Neural cell (in vitro differentiated cells): ENCODE measurements around the gene RNGTT. TPM values are rescaled to one million over a fixed set of nuclear protein-coding genes. Genes with fewer than 3 reads are reported as not detected.

Experiments used
- H2AFZ ChIP-seq: fragments of 200-600, 300-800 bp; sonication (generic), shearing (Covaris generic); 2 replicates; pipeline ENCODE4 v1.6.0; 2014; ENCODE audit warnings: low read depth, mild to moderate bottlenecking, antibody characterized with exemption, low read length, moderate library complexity
- H3F3A ChIP-seq: fragments of 200-600 bp; shearing (Covaris generic); 2 replicates; pipeline ENCODE4 v1.6.1; 2016; ENCODE audit warnings: mild to moderate bottlenecking, moderate library complexity, mixed read lengths, antibody characterized with exemption, low read length; ENCODE audit not compliant: insufficient read depth, poor library complexity, severe bottlenecking
- H3K27ac ChIP-seq: fragments of 200-600, 300-800 bp; sonication (generic), shearing (Covaris generic); 2 replicates; pipeline ENCODE4 v1.5.1; 2014; ENCODE audit warnings: mild to moderate bottlenecking, low read length, moderate library complexity
- H3K27me3 ChIP-seq: fragments of 300-800, 200-600 bp; sonication (generic), shearing (Covaris generic); 2 replicates; pipeline ENCODE4 v1.6.0; 2014; ENCODE audit warnings: mild to moderate bottlenecking, low read depth, low read length, moderate library complexity; ENCODE audit not compliant: insufficient read depth
- H3K36me3 ChIP-seq: fragments of 300-800, 200-600 bp; sonication (generic), shearing (Covaris generic); 2 replicates; pipeline ENCODE4 v1.5.1; 2014; ENCODE audit warnings: mild to moderate bottlenecking, antibody characterized with exemption, low read length, moderate library complexity; ENCODE audit not compliant: insufficient read depth
- H3K4me2 ChIP-seq: fragments of 300-800, 200-600 bp; sonication (generic), shearing (Covaris generic); 2 replicates; pipeline ENCODE4 v1.6.0; 2014; ENCODE audit warnings: mild to moderate bottlenecking, low read length
- H3K4me3 ChIP-seq: fragments of 300-800, 200-600 bp; sonication (generic), shearing (Covaris generic); 2 replicates; pipeline ENCODE4 v1.5.1; 2014; ENCODE audit warnings: mild to moderate bottlenecking, low read length, moderate library complexity
- H3K79me2 ChIP-seq: fragments of 200-600 bp; shearing (Covaris generic); replicated peaks from 2 replicates; pipeline ENCODE4 v1.6.0; 2014; ENCODE audit warnings: mild to moderate bottlenecking, low read length, moderate library complexity; ENCODE audit not compliant: insufficient read depth
- H3K9ac ChIP-seq: fragments of 300-800, 200-600 bp; sonication (generic), shearing (Covaris generic); 2 replicates; pipeline ENCODE4 v1.6.1; 2016; ENCODE audit warnings: mild to moderate bottlenecking, low read length, mixed read lengths
- H3K9me2 ChIP-seq: fragments of 200-600 bp; shearing (Covaris generic); 2 replicates; pipeline ENCODE4 v1.6.1; 2016; ENCODE audit warnings: mild to moderate bottlenecking, low read length, mixed read lengths; ENCODE audit not compliant: insufficient read depth
- H3K9me3 ChIP-seq: fragments of 200-600, 300-800 bp; sonication (generic), shearing (Covaris generic); 2 replicates; pipeline ENCODE4 v1.6.1; 2016; ENCODE audit warnings: mild to moderate bottlenecking, mixed run types, low read length, moderate library complexity, mixed read lengths
- H4K20me1 ChIP-seq: fragments of 200-600 bp; shearing (Covaris generic); 2 replicates; pipeline ENCODE4 v1.6.1; 2016; ENCODE audit warnings: mild to moderate bottlenecking, mixed run types; ENCODE audit not compliant: insufficient read depth
- CTCF ChIP-seq: fragments of 450-650 bp; IDR thresholded peaks from 2 replicates; pipeline ENCODE4 v1.5.1; 2014; ENCODE audit warnings: antibody characterized with exemption, mild to moderate bottlenecking, moderate library complexity; ENCODE audit not compliant: poor library complexity, severe bottlenecking
- EP300 ChIP-seq: fragments of 450-650 bp; conservative IDR thresholded peaks from 2 replicates; pipeline ENCODE4 v1.6.1; 2014; ENCODE audit warnings: antibody characterized with exemption, mild to moderate bottlenecking, moderate library complexity; ENCODE audit not compliant: poor library complexity, severe bottlenecking
- EZH2 ChIP-seq: fragments of 200-600, 300-800 bp; shearing (Covaris generic), sonication (generic); IDR thresholded peaks from 2 replicates; pipeline ENCODE4 v1.6.1; 2014; ENCODE audit warnings: antibody characterized with exemption, low read length, borderline replicate concordance, mild to moderate bottlenecking; ENCODE audit not compliant: insufficient read depth, poor library complexity, severe bottlenecking
- MXI1 ChIP-seq: fragments of 450-650 bp; conservative IDR thresholded peaks from 2 replicates; pipeline ENCODE4 v1.6.1; 2014; ENCODE audit warnings: antibody characterized with exemption, mild to moderate bottlenecking; ENCODE audit not compliant: poor library complexity, severe bottlenecking
- POLR2AphosphoS5 ChIP-seq: IDR thresholded peaks from 2 replicates; pipeline ENCODE4 v1.6.1; 2012
- RAD21 ChIP-seq: fragments of 450-650 bp; conservative IDR thresholded peaks from 2 replicates; pipeline ENCODE4 v1.6.1; 2014; ENCODE audit warnings: antibody characterized with exemption, mild to moderate bottlenecking, moderate library complexity
- REST ChIP-seq: IDR thresholded peaks from 2 replicates; pipeline ENCODE4 v1.6.1; 2012; ENCODE audit warnings: borderline replicate concordance
- SMC3 ChIP-seq: fragments of 450-650 bp; conservative IDR thresholded peaks from 2 replicates; pipeline ENCODE4 v1.6.1; 2014; ENCODE audit warnings: antibody characterized with exemption, mild to moderate bottlenecking, moderate library complexity; ENCODE audit not compliant: poor library complexity
- TAF1 ChIP-seq: IDR thresholded peaks from 2 replicates; pipeline ENCODE4 v1.6.1; 2012; ENCODE audit warnings: low read depth
- polyA plus RNA-seq: library from polyadenylated mRNA; depleted of rRNA; stranded (reverse); fragments of >200 nt; gene quantifications from 2 replicates; pipeline ENCODE4 v1.2.3, GENCODE V29; 2014

The RNGTT gene
- polyA plus RNA-seq, 1 donor from 2014 or later, result 28.3 TPM

GRCh38 chr6:88683734-88684133, 279.7 kb downstream of the RNGTT start:
- Histone ChIP-seq H3F3A (no peaks in the 10 kb centered on the region), H3K36me3 (no peaks in the 10 kb centered on the region), H3K27me3 (no peaks in the 10 kb centered on the region), H3K4me3 (no peak overlapping the region), H3K79me2 (no peaks in the 10 kb centered on the region), H3K9me2 (no peaks in the 10 kb centered on the region), H4K20me1 (no peaks in the 10 kb centered on the region), H2AFZ (no peak overlapping the region), H3K4me2 (no peak overlapping the region), H3K9me3 (no peaks in the 10 kb centered on the region), H3K27ac (no peak overlapping the region), H3K9ac (no peak overlapping the region)
- no peak for TF ChIP-seq TAF1
- no peak for TF ChIP-seq POLR2AphosphoS5
- TF ChIP-seq MXI1, result no peak
- TF ChIP-seq EP300, result no peak
- TF ChIP-seq RAD21, result no peak

- Histone ChIP-seq H3K27ac (no peak overlapping the region), H3K27me3 (no peaks in the 10 kb centered on the region), H3K4me3 (no peak overlapping the region), H2AFZ (no peak overlapping the region), H3F3A (no peaks in the 10 kb centered on the region), H3K4me2 (no peak overlapping the region), H4K20me1 (no peaks in the 10 kb centered on the region), H3K79me2 (no peaks in the 10 kb centered on the region), H3K9me2 (no peaks in the 10 kb centered on the region), H3K36me3 (no peaks in the 10 kb centered on the region), H3K9ac (no peak overlapping the region), H3K9me3 (no peaks in the 10 kb centered on the region)
- TF ChIP-seq TAF1 (no peak), EP300 (no peak), POLR2AphosphoS5 (no peak), SMC3 (no peak), MXI1 (no peak), REST (no peak)
These were observed 282.8 kb downstream of the RNGTT start for GRCh38 chr6:88680654-88681053.

- H3K9me3 ChIP-seq, result no peaks in the 10 kb centered on the region
- H2AFZ ChIP-seq, result no peak overlapping the region
- H3K4me2 ChIP-seq, result no peak overlapping the region
- no peak overlapping the region for H3K27ac ChIP-seq
- no peaks in the 10 kb centered on the region for H3F3A ChIP-seq
- no peaks in the 10 kb centered on the region for H3K36me3 ChIP-seq
- H4K20me1 ChIP-seq, result no peaks in the 10 kb centered on the region
- H3K4me3 ChIP-seq, result no peak overlapping the region
- no peaks in the 10 kb centered on the region for H3K79me2 ChIP-seq
- no peaks in the 10 kb centered on the region for H3K27me3 ChIP-seq
- TF ChIP-seq EP300 (no peak), TAF1 (no peak), EZH2 (no peak), CTCF (no peak)
- H3K9ac ChIP-seq, result no peak overlapping the region
- H3K9me2 ChIP-seq, result no peaks in the 10 kb centered on the region
These were observed 283.6 kb downstream of the RNGTT start for GRCh38 chr6:88679841-88680240.
